ENCODE results near the gene BGN.

The BGN gene

DNA sequence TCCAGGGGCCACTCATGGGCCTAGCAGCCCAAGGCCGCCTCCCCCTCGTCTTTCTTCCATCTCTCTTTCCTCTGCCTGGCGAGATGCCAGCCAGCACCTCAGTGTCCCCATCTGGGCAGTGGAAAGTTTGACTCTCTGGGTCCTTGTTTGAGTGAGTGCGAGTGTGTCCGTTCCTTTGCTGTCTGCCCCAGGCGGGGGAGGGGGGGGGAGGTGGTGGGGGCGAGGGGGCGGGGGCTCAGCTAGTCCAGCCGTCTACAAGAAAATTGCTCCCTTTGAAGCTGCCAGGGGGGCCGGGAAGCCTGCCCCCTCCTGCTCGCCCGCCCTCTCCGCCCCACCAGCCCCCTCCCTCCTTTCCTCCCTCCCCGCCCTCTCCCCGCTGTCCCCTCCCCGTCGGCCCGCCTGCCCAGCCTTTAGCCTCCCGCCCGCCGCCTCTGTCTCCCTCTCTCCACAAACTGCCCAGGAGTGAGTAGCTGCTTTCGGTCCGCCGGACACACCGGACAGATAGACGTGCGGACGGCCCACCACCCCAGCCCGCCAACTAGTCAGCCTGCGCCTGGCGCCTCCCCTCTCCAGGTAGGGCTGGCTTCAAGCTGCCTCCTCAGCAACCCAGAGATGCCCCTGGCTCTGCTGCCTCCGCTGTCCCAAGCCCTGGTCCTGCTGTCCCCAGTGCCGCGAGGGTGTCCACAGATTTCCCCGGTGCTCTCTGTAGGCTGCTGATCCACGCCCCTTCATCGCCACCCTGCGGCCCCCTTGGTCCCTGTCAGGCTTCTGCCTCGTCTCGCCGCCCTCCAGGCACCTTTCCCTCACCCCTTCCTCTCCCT lies at the start of gene BGN:
Gene BGN (plus strand): TSS at position 440 of the 821 bp plus-strand sequence. CDS start 9,652 bp downstream, outside the sequence.
- DNase-seq, result no peak

DNA sequence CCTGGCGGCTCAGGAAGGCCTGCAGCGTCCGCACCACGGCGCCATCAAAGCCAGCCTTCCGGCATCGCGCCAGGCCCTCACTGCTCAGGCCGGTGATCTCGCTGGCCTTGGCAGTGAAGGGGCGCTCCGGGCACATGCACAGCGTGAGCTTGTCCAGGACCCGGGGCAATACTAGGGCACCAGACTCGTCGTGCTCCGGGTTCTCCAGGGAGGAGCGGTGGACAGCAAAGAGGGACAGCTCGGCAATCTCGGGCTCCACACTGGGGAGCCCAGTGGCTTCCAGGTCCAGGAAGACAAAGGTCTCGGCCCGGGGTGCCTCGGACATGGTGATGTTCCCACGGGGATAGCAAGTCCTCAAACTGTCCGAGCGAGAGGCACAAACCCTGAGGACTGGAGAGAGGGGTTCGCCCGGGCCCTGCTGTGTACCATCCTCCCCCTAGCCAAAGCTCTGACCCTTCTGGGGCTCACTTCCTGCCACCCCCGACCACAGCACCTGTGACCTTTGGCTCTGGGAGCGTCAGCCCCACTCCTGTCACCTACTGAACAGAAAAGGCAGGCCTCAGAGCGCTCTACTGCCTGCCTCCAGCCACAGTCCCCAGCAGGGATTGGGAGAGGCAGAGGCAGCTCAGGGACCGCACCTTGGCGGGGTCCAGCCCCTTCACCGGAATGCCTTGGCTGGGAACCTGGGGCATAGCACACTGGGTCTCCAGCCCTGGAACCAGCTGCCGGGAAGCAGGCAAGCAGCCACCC lies 49.5 kb upstream of the BGN start:
- no peak for DNase-seq

GRCh38 chrX:153445856-153446635 lies 48.7 kb upstream of the BGN start, which contains the start of gene TREX2:
Gene TREX2, minus strand, starts transcription at chrX:153446056. Its CDS starts 626 bp downstream, at chrX:153445430.
- DNase-seq, result no peak

DNA sequence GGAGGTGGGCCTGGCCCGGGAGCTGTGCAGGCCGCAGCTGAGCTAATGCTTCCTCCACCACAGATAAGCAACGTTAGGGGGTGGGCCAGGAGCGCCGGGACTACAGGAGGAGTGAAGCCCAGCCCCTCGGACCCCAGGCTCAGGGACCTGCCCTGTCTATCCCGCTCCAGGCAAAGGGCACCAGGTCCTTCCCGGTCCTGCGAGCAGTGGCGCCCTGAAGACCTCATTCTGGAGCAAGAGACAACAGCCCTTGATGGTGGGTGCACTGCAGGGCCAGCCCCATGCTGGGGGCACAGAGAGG lies 48.2 kb upstream of the BGN start:
- no peak for DNase-seq

DNA sequence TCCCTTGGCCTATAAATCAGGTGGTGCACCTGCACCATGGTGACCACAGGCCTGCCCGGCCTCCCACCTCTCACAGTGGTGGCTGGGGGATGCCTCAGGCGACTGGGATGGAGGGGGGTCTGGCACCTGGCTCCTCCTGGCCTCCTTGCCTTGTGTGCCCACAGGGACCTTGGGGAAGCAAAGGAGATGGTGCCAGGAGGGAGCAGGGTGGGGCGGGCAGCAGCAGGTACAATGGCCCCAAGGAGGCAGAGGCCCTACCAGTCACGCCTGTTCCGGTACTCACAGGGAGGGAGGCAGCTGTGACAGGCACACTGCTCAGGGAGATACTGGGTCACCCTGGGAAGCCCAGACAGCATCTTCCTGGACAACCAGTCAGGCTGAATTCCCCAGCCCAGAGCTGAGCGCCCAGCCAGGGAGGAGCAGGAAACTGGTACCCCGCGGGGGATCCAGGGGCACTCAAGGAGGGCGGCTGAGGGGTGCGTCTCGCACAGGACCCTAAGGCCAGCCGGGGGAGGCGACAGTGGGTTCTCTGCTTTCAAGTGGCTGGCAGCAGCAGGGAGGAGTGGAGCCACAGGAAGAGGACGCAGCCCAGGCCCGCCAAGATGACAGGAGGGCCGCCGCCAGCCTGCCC lies 47.7 kb upstream of the BGN start:
- DNase-seq, result no peak

- DNase-seq, result no peak
Observed at GRCh38 chrX:153447581-153447960, 47.2 kb upstream of the BGN start.

DNA sequence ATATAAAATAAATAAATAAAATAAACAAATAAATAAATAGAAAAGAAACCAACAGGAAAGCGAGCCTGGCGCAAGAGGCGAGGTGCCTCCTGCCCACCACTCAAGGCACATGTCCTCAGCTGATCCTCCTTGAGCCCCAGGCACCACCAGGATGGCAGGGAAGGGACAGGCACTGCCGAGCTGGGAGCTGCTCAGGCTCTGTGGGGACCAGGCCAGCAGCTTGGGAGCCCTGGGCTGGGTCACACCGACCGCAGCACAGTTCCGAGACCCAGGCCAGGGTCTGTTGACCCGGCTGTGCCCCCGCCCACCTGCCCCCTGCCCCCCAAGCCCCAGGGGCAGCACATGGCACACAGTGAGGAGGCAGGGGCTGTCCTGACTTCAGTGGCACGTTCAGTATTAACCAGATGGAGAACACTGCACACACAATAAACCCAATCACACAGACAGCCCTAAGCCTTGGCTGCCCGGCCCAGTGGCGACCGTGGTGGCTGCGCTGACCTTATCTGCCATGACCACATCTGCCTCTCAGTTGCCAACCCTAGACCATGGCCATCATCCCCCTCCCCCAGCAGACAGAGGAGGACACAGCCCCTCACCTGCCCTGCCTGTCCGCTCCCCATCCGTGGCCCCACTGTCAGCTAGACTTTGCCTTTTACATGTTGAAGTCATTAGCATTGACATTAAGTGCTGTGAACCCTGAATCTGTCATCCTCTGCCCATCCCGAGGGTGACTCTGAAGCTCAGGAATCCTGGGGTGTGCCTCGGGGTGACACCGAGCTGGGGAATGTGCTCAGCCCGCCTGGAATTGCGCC lies 46.0 kb upstream of the BGN start:
- no peak for DNase-seq

GRCh38 chrX:153449368-153450113 lies 45.2 kb upstream of the BGN start:
- no peak for DNase-seq

DNA sequence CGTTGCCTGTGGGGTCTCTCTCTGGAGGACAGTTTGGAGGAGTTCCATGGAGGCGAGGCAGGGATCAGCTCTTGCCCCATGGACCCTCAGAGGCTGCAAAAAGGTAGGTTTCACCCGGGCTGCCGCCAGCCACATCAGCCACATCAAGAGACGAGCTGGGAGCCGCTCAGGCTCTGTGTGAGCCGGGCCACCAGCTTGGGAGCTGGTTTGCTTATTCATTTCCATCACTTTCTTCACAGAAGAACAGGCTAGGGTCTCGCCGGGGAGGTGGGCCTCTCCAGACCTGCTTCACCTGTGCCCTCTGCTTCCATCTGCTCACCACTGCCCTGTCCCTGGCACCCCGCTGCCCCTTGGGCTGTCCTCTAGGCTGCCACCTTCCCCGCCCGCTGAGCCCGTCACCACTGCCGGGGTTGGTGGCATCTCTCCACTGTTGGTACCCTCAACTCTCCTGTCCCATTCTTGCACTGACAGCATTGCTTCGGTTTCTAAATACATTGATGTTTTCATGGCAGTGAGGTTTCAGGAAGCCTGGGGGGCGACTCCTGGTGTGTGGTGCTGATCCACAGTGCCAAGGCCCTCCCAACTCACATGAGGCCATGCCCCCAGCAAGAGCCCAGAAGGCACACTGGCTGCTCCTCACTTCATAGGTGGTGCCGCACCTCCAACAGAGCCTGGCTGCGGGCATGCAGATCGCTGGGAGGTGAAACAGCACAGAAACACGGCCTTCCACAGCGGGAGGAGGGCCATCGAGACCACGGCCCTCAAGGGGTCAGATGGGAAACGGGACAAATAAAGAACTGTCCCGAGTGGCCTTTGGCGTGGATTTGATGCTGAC lies 44.4 kb upstream of the BGN start:
- DNase-seq, result no peak

DNA sequence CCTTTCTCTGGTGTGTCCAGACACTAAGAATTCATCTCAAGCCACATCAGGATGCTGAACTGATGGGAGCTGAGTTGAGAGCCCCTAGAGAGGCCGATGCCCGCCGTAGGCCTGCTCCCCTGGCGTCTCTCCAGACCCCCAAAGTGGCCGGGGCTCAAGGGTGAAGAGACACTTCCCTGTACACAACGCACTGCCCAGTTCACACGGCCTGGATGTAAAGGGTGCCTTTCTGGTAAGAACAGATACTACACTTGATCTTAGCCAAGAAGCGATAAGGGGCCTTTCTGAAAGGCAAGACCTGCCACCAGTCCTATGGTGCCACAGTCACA lies 43.9 kb upstream of the BGN start:
- no peak for DNase-seq

DNA sequence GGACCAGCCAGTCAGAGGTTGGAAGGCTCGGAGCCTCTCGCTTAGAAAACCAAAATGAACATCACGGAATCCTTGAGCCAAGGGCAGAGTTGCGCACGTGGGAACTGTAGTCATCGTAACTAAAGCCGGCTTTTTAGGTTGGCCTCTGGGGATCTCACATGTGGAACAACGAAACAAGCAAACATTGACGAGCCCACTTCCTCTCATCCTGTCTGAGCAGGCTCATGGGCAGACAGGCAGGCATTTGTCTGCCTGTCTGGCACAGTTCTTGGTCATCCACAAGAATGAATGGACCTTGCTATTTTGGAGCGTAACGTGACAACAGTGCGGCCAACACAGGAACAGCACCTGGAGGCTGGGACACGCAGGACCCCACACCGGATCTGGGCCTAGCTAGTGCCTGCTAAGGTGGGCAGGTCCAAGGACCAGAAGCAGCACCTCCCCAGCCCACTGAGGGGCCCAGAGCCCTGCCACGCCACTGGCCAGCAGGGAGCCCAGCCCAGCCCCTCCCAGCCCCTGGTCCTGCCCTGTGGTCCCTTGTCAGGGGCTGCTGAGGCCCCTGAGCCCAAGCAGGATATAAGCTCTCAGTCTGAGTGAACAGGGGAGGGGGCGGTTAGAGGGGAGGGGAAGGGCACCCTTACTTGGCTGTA lies 39.8 kb upstream of the BGN start:
- DNase-seq, result no peak

- DNase-seq, result no peak
Observed at GRCh38 chrX:153455571-153455970, 39.2 kb upstream of the BGN start.

DNA sequence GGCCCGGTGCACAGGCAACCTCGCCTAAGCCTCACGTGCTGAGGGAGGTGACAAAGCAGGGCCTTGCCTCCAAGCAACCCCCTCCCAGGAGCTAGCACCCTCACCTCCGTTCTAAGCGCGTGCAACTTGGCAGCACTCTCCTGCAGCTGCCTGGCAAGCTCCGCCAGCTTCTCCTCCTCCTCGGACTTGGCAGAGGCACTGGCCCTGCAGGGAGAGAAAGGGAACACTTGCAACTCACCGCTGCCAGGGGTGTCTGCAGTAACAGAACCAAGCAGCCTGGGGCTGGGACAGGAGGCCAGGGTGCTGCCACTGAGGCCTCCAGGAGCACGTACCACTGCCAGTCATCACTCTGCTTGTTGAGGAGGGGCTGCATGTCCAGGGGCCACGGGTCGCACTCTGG lies 38.6 kb upstream of the BGN start:
- DNase-seq, result no peak

GRCh38 chrX:153456704-153457103 lies 38.1 kb upstream of the BGN start:
- DNase-seq, result no peak

GRCh38 chrX:153457136-153457825 lies 37.5 kb upstream of the BGN start:
- no peak for DNase-seq

GRCh38 chrX:153457827-153458466 lies 36.8 kb upstream of the BGN start:
- DNase-seq, result no peak

- no peak for DNase-seq
Observed at GRCh38 chrX:153458476-153458875, 36.3 kb upstream of the BGN start.

GRCh38 chrX:153459986-153460385 lies 34.8 kb upstream of the BGN start:
- DNase-seq, result no peak

DNA sequence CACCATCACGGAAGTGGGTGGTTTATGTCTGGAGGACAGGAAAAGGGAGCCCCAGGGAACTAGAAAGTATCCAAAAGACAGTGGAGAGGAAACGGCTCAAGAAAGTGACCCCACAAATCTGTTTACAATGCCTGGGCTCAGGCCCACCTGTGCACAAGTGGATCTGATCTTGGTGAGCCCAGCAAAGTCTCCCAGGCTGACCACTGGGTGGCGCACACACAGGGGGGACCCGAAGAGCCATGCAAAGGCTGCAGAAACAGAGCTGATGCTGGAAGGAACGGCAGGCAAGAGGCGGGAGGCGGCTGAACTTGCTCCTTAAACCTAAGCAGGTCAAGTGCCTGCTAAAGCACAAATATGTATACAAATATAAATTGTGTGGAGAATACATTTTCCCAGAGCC lies 34.0 kb upstream of the BGN start:
- no peak for DNase-seq
